Measurements from ENCODE around the gene SLC39A1.

SLC39A1 gene

GRCh38 chr1:153933430-153933829 lies 29.9 kb downstream of the SLC39A1 start:
- H3K27ac ChIP-seq = no peak overlapping the region
- TF ChIP-seq CTCF (conservative IDR thresholded peaks at IDR 0.05) = no peak

- TF ChIP-seq CTCF (conservative IDR thresholded peaks at IDR 0.05) = no peak
- no peak overlapping the region for H3K27ac ChIP-seq
These were observed 30.9 kb downstream of the SLC39A1 start for GRCh38 chr1:153932156-153933131.

GRCh38 chr1:153929981-153930948 lies 33.1 kb downstream of the SLC39A1 start:
- no peak for TF ChIP-seq CTCF (conservative IDR thresholded peaks at IDR 0.05)
- H3K27ac ChIP-seq = no peak overlapping the region

GRCh38 chr1:153929426-153929825 lies 33.9 kb downstream of the SLC39A1 start:
- H3K27ac ChIP-seq = no peak overlapping the region
- TF ChIP-seq CTCF (conservative IDR thresholded peaks at IDR 0.05) = no peak

GRCh38 chr1:153928791-153929341 lies 34.5 kb downstream of the SLC39A1 start:
- H3K27ac ChIP-seq = no peak overlapping the region
- no peak for TF ChIP-seq CTCF (conservative IDR thresholded peaks at IDR 0.05)

GRCh38 chr1:153928245-153928644 lies 35.1 kb downstream of the SLC39A1 start:
- TF ChIP-seq CTCF (conservative IDR thresholded peaks at IDR 0.05) = no peak
- no peak overlapping the region for H3K27ac ChIP-seq

GRCh38 chr1:153926405-153926804 lies 36.9 kb downstream of the SLC39A1 start:
- no peak for TF ChIP-seq CTCF (conservative IDR thresholded peaks at IDR 0.05)
- no peak overlapping the region for H3K27ac ChIP-seq

All from VCaP (cell line).